H1 (cell line): Measurements from ENCODE around the gene CORO6. TPM values are rescaled to one million over a fixed set of nuclear protein-coding genes. Genes with fewer than 3 reads are reported as not detected.
A peak's percentile ranks its signal among the peaks of the same experiment; 100 is the strongest.

Experiments used
- CTCF ChIA-PET: fragments of 300-600 bp; sonication (Branson Sonifier 250); formaldehyde crosslinking; loops from one replicate; lab custom pipeline; 2021; ENCODE audit not compliant: partially characterized antibody; lab: Charles Lee
- POLR2A ChIA-PET: fragments of 300-600 bp; sonication (Branson Sonifier 250); formaldehyde crosslinking; loops from one replicate; lab custom pipeline; 2021; ENCODE audit warnings: inconsistent platforms; ENCODE audit not compliant: partially characterized antibody; lab: Charles Lee
- DNase-seq, 2 experiments: peaks; one replicate each; pipeline versions ENCODE4 v3.0.0 to v3.0.0-alpha.2; 2010 to 2022; ENCODE audit warnings: low spot score in 2 of 2, low read depth in 1 of 2, mixed read lengths in 1 of 2
- FAIRE-seq: peaks from 2 replicates; lab custom pipeline; 2011; peaks lifted over from hg19 to GRCh38; lab: Jason Lieb, UNC
- H2AFZ ChIP-seq: 2 replicates; pipeline ENCODE4 v1.8.1; 2012; ENCODE audit warnings: low read length, inconsistent platforms
- H2AK5ac ChIP-seq: 2 replicates; pipeline ENCODE4 v1.6.1; 2013; ENCODE audit warnings: low read depth, low read length
- H2BK120ac ChIP-seq: replicated peaks from 2 replicates; pipeline ENCODE3; 2013; ENCODE audit warnings: low read depth, low read length, inconsistent platforms
- H2BK12ac ChIP-seq: 2 replicates; pipeline ENCODE4 v1.6.1; 2013; ENCODE audit warnings: low read depth, low read length
- H2BK15ac ChIP-seq: 2 replicates; pipeline ENCODE4 v1.6.1; 2013; ENCODE audit warnings: low read length
- H2BK20ac ChIP-seq: 2 replicates; pipeline ENCODE4 v1.6.1; 2013; ENCODE audit warnings: low read length
- H2BK5ac ChIP-seq: 2 replicates; pipeline ENCODE4 v1.6.1; 2013; ENCODE audit warnings: low read depth, low read length
- H3K14ac ChIP-seq: 2 replicates; pipeline ENCODE4 v1.6.1; 2013; ENCODE audit warnings: inconsistent platforms; ENCODE audit not compliant: insufficient read length
- H3K18ac ChIP-seq: 2 replicates; pipeline ENCODE4 v1.6.1; 2013; ENCODE audit warnings: low read length; ENCODE audit errors: extremely low read depth
- H3K23ac ChIP-seq: 2 replicates; pipeline ENCODE4 v1.6.1; 2013; ENCODE audit warnings: inconsistent platforms; ENCODE audit not compliant: insufficient read length
- H3K23me2 ChIP-seq: 2 replicates; pipeline ENCODE4 v1.6.1; 2013; ENCODE audit warnings: low read depth, low read length
- H3K27ac ChIP-seq: 2 replicates; pipeline ENCODE4 v1.6.1; 2011; ENCODE audit warnings: low read depth, low read length, inconsistent platforms
- H3K27me3 ChIP-seq, 4 experiments: replicated peaks in 1 of 4; 1 replicate in 1 of 4; 2 replicates in 3 of 4; pipeline versions ENCODE4 v1.6.1 to v1.8.1; 2011 to 2013; ENCODE audit warnings: low read length in 3 of 4, mild to moderate bottlenecking in 3 of 4, inconsistent platforms in 2 of 4, mixed read lengths in 2 of 4, moderate library complexity in 1 of 4; ENCODE audit not compliant: control insufficient read depth in 3 of 4, insufficient read depth in 3 of 4; ENCODE audit errors: extremely low read depth in 1 of 4
- H3K36me3 ChIP-seq, 4 experiments: 2 replicates each; pipeline versions ENCODE4 v1.6.1 to v1.8.1; 2011 to 2013; ENCODE audit warnings: mild to moderate bottlenecking in 4 of 4, low read length in 3 of 4, moderate library complexity in 2 of 4, control low read depth in 1 of 4, inconsistent platforms in 1 of 4; ENCODE audit not compliant: insufficient read depth in 4 of 4, control insufficient read depth in 2 of 4
- H3K4ac ChIP-seq: replicated peaks from 2 replicates; pipeline ENCODE3; 2013; ENCODE audit warnings: low read length, low read depth, mixed read lengths, inconsistent platforms; ENCODE audit not compliant: insufficient read length
- H3K4me1 ChIP-seq, 4 experiments: replicated peaks in 1 of 4; 1 replicate in 1 of 4; 2 replicates in 3 of 4; pipeline versions ENCODE4 v1.6.1 to v1.8.1; 2011 to 2013; ENCODE audit warnings: low read length in 3 of 4, inconsistent platforms in 2 of 4, mixed read lengths in 1 of 4; ENCODE audit not compliant: insufficient read depth in 4 of 4, control insufficient read depth in 3 of 4
- H3K4me2 ChIP-seq, 2 experiments: 2 replicates each; pipeline versions ENCODE4 v1.6.1 to v1.8.1; 2011 to 2013; ENCODE audit warnings: low read depth in 2 of 2, low read length in 2 of 2, control low read depth in 1 of 2, inconsistent platforms in 1 of 2, mild to moderate bottlenecking in 1 of 2; ENCODE audit not compliant: insufficient read depth in 1 of 2
- H3K4me3 ChIP-seq, 4 experiments: fragments of 200-600, 300-600 bp in 1 of 4; sonication (generic), shearing (Covaris generic), sonication (Bioruptor Twin) in 1 of 4; 2 replicates each; pipeline versions ENCODE4 v1.5.1 to v1.8.1; 2011 to 2016; ENCODE audit warnings: low read length in 4 of 4, low read depth in 3 of 4, control low read depth in 2 of 4, inconsistent platforms in 2 of 4, mild to moderate bottlenecking in 2 of 4, mixed read lengths in 1 of 4, moderate library complexity in 1 of 4; ENCODE audit not compliant: insufficient read depth in 2 of 4; ENCODE audit errors: extremely low read depth in 1 of 4
- H3K56ac ChIP-seq: replicated peaks from 2 replicates; pipeline ENCODE3; 2013; ENCODE audit warnings: low read depth, mild to moderate bottlenecking, mixed read lengths, low read length, inconsistent platforms; ENCODE audit not compliant: insufficient read length
- H3K79me1 ChIP-seq: 2 replicates; pipeline ENCODE4 v1.6.1; 2013; ENCODE audit warnings: low read depth, low read length, control low read depth
- H3K79me2 ChIP-seq, 2 experiments: 2 replicates each; pipeline versions ENCODE4 v1.6.1 to v1.8.1; 2012 to 2013; ENCODE audit warnings: low read length in 2 of 2, mild to moderate bottlenecking in 2 of 2, inconsistent platforms in 1 of 2; ENCODE audit not compliant: insufficient read depth in 2 of 2, control insufficient read depth in 1 of 2
- H3K9ac ChIP-seq, 4 experiments: replicated peaks in 1 of 4; 1 replicate in 1 of 4; 2 replicates in 3 of 4; pipeline versions ENCODE4 v1.6.1 to v1.8.1; 2011 to 2013; ENCODE audit warnings: low read depth in 3 of 4, low read length in 3 of 4, control low read depth in 2 of 4, mild to moderate bottlenecking in 2 of 4, moderate library complexity in 2 of 4, inconsistent platforms in 1 of 4; ENCODE audit errors: extremely low read depth in 1 of 4
- H3K9me3 ChIP-seq, 2 experiments: 2 replicates each; pipeline versions ENCODE4 v1.6.1 to v1.8.1; 2012 to 2013; ENCODE audit warnings: mild to moderate bottlenecking in 2 of 2, moderate library complexity in 2 of 2, control low read depth in 1 of 2, inconsistent platforms in 1 of 2, low read depth in 1 of 2, low read length in 1 of 2, mixed read lengths in 1 of 2; ENCODE audit not compliant: insufficient read depth in 2 of 2
- H4K20me1 ChIP-seq, 2 experiments: replicated peaks in 1 of 2; 2 replicates each; pipeline versions ENCODE3 to v1.8.1; 2011 to 2013; ENCODE audit warnings: inconsistent platforms in 2 of 2, low read length in 2 of 2, mild to moderate bottlenecking in 1 of 2; ENCODE audit not compliant: insufficient read depth in 2 of 2, control insufficient read depth in 1 of 2
- H4K5ac ChIP-seq: 2 replicates; pipeline ENCODE4 v1.6.1; 2013; ENCODE audit warnings: low read length, low read depth, mixed read lengths, inconsistent platforms; ENCODE audit not compliant: insufficient read length
- H4K8ac ChIP-seq: 2 replicates; pipeline ENCODE4 v1.8.0; 2013; ENCODE audit warnings: mild to moderate bottlenecking, moderate library complexity, low read length, inconsistent platforms; ENCODE audit not compliant: insufficient read depth; ENCODE audit errors: extremely low read depth
- H4K91ac ChIP-seq: replicated peaks from 2 replicates; pipeline ENCODE3; 2013; ENCODE audit warnings: low read length, mixed read lengths, inconsistent platforms; ENCODE audit not compliant: insufficient read length
- CTBP2 ChIP-seq: IDR thresholded peaks from 2 replicates; pipeline ENCODE4 v1.7.0; 2011; ENCODE audit warnings: borderline replicate concordance, mild to moderate bottlenecking, moderate library complexity, mixed read lengths, low read length; ENCODE audit not compliant: insufficient read depth, insufficient read length
- CTCF ChIP-seq, 3 experiments: IDR thresholded peaks; 1 replicate in 2 of 3; 2 replicates in 1 of 3; pipeline versions ENCODE4 v1.5.1 to v1.6.1; 2011; ENCODE audit warnings: low read length in 3 of 3, mild to moderate bottlenecking in 3 of 3, inconsistent platforms in 2 of 3, low read depth in 1 of 3, moderate library complexity in 1 of 3; ENCODE audit not compliant: insufficient read depth in 1 of 3; ENCODE audit errors: control extremely low read depth in 1 of 3
- ZNF274 ChIP-seq: IDR thresholded peaks from 2 replicates; pipeline ENCODE4 v1.7.0; 2012; ENCODE audit warnings: low read length, borderline replicate concordance; ENCODE audit errors: extremely low read depth
- WGBS, 2 experiments: shearing (Covaris generic) in 1 of 2; methylation state at CpG; one replicate each; pipeline versions ENCODE4 v1.1.6 to v1.1.7; 2013 to 2015; ENCODE audit warnings: low lambda C conversion rate in 2 of 2, mixed read lengths in 2 of 2, inconsistent platforms in 1 of 2, low coverage in 1 of 2, missing lambda C conversion rate in 1 of 2; ENCODE audit not compliant: insufficient replicate concordance in 2 of 2, insufficient coverage in 1 of 2, insufficient read length in 1 of 2; ENCODE audit errors: extremely low coverage in 1 of 2, missing lambda C conversion rate in 1 of 2; 5-methylcytosine and 5-hydroxymethylcytosine counted together
- polyA plus RNA-seq, 7 experiments: library from polyadenylated mRNA; depleted of rRNA in 3 of 7; stranded (reverse) in 5 of 7; unstranded in 2 of 7; fragments of >200 nt in 5 of 7; fragments of 200-250 nt in 2 of 7; gene quantifications; 1 replicate in 5 of 7; 2 replicates in 1 of 7; 4 replicates in 1 of 7; pipeline versions ENCODE4 v1.2.1 to v1.2.3, GENCODE V29; 2011 to 2013; ENCODE audit warnings: missing spikeins in 2 of 7, mixed read lengths in 2 of 7
- total RNA-seq: library from RNA; stranded (reverse); fragmentation: NEBNext Ultra II Directional; extraction: Animal tissue kit (Norgen Biotek cat#: 25700); gene quantifications from 2 replicates; pipeline ENCODE4 v1.2.1, GENCODE V29; 2021

The CORO6 gene
- total and polyA plus RNA-seq, 2 of the 8 experiments (the other 6 are each of a cell fraction or from before 2014, with no cell fraction given), result 2.5 to 8.6 TPM

- no peak overlapping the region for H2AFZ ChIP-seq
- no peak overlapping the region for H2BK5ac ChIP-seq
- H3K23me2 ChIP-seq, result peaks cover 13% of the 10 kb centered on the region
- H3K79me1 ChIP-seq, result peaks cover 2% of the 10 kb centered on the region; the same call in 1 of the 2 replicates
- H4K20me1 ChIP-seq, result peaks cover 4 to 5% of the 10 kb centered on the region in 2 experiments
- no peak overlapping the region for H3K23ac ChIP-seq
- H4K8ac ChIP-seq, result peak overlapping the region; percentile 62
- H2BK15ac ChIP-seq, result 0 out of 2 replicates have a peak overlapping the region, but pooled peaks have one; percentile 16
- H3K36me3 ChIP-seq, result peaks cover 0 to 7% (median 0%) of the 10 kb centered on the region in 4 experiments; a peak in 1 of 8 replicates
- no peak overlapping the region for H3K56ac ChIP-seq
- no peaks in the 10 kb centered on the region for H3K79me2 ChIP-seq
- H3K18ac ChIP-seq, result no peak overlapping the region; the same call in 1 of the 2 replicates
- peak overlapping the region; percentile 19 for H3K4ac ChIP-seq
- H3K4me1 ChIP-seq, result peaks cover 10 to 32% (median 28%) of the 10 kb centered on the region in 4 experiments
- 78% methylated on average over 28 of the region's 85 CpGs; no CpG with 5 or more reads in 1 of the 2 experiments for WGBS, 2 experiments
- no peak overlapping the region for H2BK120ac ChIP-seq
- H3K4me3 ChIP-seq, result peak overlapping the region in 1 of 4 experiments; percentile 55; a peak in 2 of 8 replicates
- ChIA-PET POLR2A (interaction anchor here (1.3 to 1.6 kb wide), 2 partner anchors 20 to 21 kb away, joined by 3 to 4 read pairs; no protein-coding TSS in a partner anchor), CTCF (interaction anchor here (0.7 to 13.1 kb wide), 14 partner anchors 8 to 153 kb away, joined by 3 to 193 read pairs (median 5); partner anchors contain the start of genes ABHD15, ANKRD13B and TP53I13)
- peaks cover 17 to 42% (median 34%) of the 10 kb centered on the region in 4 experiments for H3K27me3 ChIP-seq
- H3K9ac ChIP-seq, result no peak overlapping the region
- H3K9me3 ChIP-seq, result peaks cover 0 to 11% of the 10 kb centered on the region in 2 experiments; a peak in 1 of 4 replicates
- H2BK12ac ChIP-seq, result no peak overlapping the region
- H4K91ac ChIP-seq, result no peak overlapping the region
- H3K27ac ChIP-seq, result no peak overlapping the region
- DNase-seq, result no peak
- H2AK5ac ChIP-seq, result no peak overlapping the region
- no peak for TF ChIP-seq ZNF274
- no peak for TF ChIP-seq CTBP2
- TF ChIP-seq CTCF (IDR thresholded peaks at IDR 0.05; ENCODE audit: control extremely low read depth in 1 of 3, insufficient read depth in 1 of 3, low read depth in 1 of 3, low read length in 3 of 3), result peak in 1 of 3 experiments; percentile 25; a peak in 2 of 4 replicates
- no peak for FAIRE-seq
- no peak overlapping the region for H2BK20ac ChIP-seq
- peak overlapping the region; percentile 46 to 75; a peak in 3 of 4 replicates for H3K4me2 ChIP-seq
- H4K5ac ChIP-seq, result no peak overlapping the region
- no peak overlapping the region for H3K14ac ChIP-seq
Observed at GRCh38 chr17:29612404-29613280, 10.1 kb downstream of the CORO6 start.
